OCI-LY7 (cell line): Measurements from ENCODE around the gene TRIM69.
"Not testable (repeated sequence)": the region's sequence is repeated elsewhere in the genome, so short reads cannot be mapped to it uniquely, and the experiment has no call there.

Experiments
- EZH2phosphoT487 ChIP-seq: fragments of 200-600 bp; sonication (generic); IDR thresholded peaks from 2 replicates; pipeline ENCODE4 v1.6.1; 2018; ENCODE audit warnings: low read depth, borderline replicate concordance, mild to moderate bottlenecking, mixed run types, antibody characterized with exemption, low read length, moderate library complexity, mixed read lengths
- TF ChIP-seq, protein P1 (sequence below): fragments of 200-600 bp; sonication (generic); conservative IDR thresholded peaks from 2 replicates; pipeline ENCODE4 v1.5.1; 2014; ENCODE audit warnings: mild to moderate bottlenecking, antibody characterized with exemption, low read length, moderate library complexity, mixed read lengths

DNA sequence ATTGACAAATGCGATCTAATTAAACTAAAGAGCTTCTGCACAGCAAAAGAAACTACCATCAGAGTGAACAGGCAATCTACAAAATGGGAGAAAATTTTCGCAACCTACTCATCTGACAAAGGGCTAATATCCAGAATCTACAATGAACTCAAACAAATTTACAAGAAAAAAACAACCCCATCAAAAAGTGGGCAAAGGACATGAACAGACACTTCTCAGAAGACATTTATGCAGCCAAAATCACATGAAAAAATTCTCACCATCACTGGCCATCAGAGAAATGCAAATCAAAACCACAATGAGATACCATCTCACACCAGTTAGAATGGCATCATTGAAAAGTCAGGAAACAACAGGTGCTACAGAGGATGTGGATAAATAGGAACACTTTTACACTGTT lies 7.1 kb downstream of the TRIM69 start:
- TF ChIP-seq, protein P1, sequence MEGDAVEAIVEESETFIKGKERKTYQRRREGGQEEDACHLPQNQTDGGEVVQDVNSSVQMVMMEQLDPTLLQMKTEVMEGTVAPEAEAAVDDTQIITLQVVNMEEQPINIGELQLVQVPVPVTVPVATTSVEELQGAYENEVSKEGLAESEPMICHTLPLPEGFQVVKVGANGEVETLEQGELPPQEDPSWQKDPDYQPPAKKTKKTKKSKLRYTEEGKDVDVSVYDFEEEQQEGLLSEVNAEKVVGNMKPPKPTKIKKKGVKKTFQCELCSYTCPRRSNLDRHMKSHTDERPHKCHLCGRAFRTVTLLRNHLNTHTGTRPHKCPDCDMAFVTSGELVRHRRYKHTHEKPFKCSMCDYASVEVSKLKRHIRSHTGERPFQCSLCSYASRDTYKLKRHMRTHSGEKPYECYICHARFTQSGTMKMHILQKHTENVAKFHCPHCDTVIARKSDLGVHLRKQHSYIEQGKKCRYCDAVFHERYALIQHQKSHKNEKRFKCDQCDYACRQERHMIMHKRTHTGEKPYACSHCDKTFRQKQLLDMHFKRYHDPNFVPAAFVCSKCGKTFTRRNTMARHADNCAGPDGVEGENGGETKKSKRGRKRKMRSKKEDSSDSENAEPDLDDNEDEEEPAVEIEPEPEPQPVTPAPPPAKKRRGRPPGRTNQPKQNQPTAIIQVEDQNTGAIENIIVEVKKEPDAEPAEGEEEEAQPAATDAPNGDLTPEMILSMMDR, result not testable (repeated sequence)
- TF ChIP-seq EZH2phosphoT487, result not testable (repeated sequence)
